ENCODE data around the gene RALGAPA2. TPM values are rescaled to one million over a fixed set of nuclear protein-coding genes. Genes with fewer than 3 reads are reported as not detected.

Gene RALGAPA2
- total RNA-seq, 1 donor from 2014 or later, result 73.8 TPM

DNA sequence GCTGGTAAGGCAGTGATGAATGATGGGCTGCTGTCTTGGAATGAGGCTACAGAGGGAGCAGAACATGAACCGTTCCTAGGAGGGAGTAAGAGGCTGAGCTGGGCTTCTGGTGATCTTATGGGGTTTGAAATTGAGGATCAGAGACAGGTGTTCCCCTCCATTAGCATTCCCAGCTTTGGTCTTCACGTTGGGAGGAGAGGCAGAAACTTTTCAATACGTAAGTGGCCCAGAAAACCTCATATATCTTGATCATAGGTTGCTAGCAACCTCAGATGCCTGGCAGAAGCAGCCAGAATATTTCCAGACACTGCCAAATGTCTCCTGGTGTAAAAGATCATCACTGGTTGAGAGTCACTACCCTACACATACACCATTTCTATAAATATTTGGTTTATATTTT, 177.4 kb downstream of the RALGAPA2 start:
- H3K27me3 ChIP-seq (ENCODE audit: low read depth), result no peaks in the 10 kb centered on the region
- no peak overlapping the region for H3K4me3 ChIP-seq
- TF ChIP-seq, protein P1, sequence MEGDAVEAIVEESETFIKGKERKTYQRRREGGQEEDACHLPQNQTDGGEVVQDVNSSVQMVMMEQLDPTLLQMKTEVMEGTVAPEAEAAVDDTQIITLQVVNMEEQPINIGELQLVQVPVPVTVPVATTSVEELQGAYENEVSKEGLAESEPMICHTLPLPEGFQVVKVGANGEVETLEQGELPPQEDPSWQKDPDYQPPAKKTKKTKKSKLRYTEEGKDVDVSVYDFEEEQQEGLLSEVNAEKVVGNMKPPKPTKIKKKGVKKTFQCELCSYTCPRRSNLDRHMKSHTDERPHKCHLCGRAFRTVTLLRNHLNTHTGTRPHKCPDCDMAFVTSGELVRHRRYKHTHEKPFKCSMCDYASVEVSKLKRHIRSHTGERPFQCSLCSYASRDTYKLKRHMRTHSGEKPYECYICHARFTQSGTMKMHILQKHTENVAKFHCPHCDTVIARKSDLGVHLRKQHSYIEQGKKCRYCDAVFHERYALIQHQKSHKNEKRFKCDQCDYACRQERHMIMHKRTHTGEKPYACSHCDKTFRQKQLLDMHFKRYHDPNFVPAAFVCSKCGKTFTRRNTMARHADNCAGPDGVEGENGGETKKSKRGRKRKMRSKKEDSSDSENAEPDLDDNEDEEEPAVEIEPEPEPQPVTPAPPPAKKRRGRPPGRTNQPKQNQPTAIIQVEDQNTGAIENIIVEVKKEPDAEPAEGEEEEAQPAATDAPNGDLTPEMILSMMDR (IDR thresholded peaks at IDR 0.05), result no peak
- H3K4me1 ChIP-seq, result no peaks in the 10 kb centered on the region
- H3K36me3 ChIP-seq, result peaks cover 50% of the 10 kb centered on the region
- intact Hi-C loops (cut with DNase I), result no loop called here
- H3K27ac ChIP-seq, result no peak overlapping the region
- no peaks in the 10 kb centered on the region for H3K9me3 ChIP-seq
- DNase-seq (no peak), ATAC-seq (no peak)

DNA sequence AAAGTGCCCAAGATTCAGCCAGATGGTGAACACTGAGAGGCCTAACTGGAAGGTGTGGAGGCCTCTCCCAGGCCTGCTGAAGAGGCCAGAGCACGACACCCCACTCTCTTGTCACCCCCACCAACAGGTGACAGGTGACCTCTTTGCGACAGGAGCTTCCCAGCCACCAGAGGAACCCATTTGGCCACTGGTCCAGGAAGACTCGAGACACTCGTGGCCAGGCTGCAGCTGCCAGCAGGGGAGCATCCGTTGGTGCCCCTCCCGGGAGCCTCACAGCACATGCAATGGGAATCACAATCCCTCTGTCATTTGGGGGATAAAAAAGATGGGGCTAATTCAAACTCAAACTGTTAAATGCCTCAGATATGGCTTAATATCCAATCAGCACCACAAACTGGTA, 181.2 kb downstream of the RALGAPA2 start:
- H3K27ac ChIP-seq, result no peak overlapping the region
- TF ChIP-seq, protein P1 (IDR thresholded peaks at IDR 0.05), result no peak
- H3K36me3 ChIP-seq, result peaks cover 60% of the 10 kb centered on the region
- intact Hi-C loops (cut with DNase I), result no loop called here
- no peak for ATAC-seq
- H3K4me3 ChIP-seq, result no peak overlapping the region
- H3K9me3 ChIP-seq, result no peaks in the 10 kb centered on the region
- no peaks in the 10 kb centered on the region for H3K27me3 ChIP-seq (ENCODE audit: low read depth)
- no peaks in the 10 kb centered on the region for H3K4me1 ChIP-seq
- DNase-seq, result no peak

- DNase-seq (no peak), ATAC-seq (peak in 1 of 2 donors; percentile 25)
- H3K27ac ChIP-seq, result no peak overlapping the region
- no peak overlapping the region for H3K4me3 ChIP-seq
- H3K4me1 ChIP-seq, result no peaks in the 10 kb centered on the region
- no peaks in the 10 kb centered on the region for H3K27me3 ChIP-seq (ENCODE audit: low read depth)
- peaks cover 64% of the 10 kb centered on the region for H3K36me3 ChIP-seq
- H3K9me3 ChIP-seq, result no peaks in the 10 kb centered on the region
- TF ChIP-seq, protein P1 (IDR thresholded peaks at IDR 0.05), result no peak
- intact Hi-C loops (cut with DNase I), result no loop called here
Measured at GRCh38 chr20:20530428-20531151, 181.9 kb downstream of the RALGAPA2 start.

DNA sequence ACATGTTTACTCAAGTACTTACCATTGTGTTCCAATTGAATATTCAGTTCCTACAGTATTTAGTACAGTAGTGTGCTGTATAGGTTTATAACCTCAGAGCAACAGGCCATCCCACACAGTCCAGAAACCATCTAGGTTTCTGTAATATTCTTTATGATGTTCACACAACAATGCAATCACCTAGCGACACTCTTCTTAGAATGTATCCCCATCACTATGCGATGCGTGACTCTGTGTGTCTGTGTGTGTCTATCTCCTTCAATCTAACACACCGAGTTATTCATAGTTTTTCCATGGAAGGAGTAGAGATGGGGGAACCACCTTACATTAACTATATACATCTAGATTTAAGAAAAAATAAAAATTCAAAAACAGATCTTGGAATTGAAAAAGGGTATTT, 182.8 kb downstream of the RALGAPA2 start:
- no peak for ATAC-seq
- Histone ChIP-seq H3K4me1 (no peaks in the 10 kb centered on the region), H3K4me3 (no peak overlapping the region), H3K27me3 (ENCODE audit: low read depth) (no peaks in the 10 kb centered on the region), H3K27ac (no peak overlapping the region), H3K36me3 (peaks cover 62% of the 10 kb centered on the region), H3K9me3 (no peaks in the 10 kb centered on the region)
- intact Hi-C loops (cut with DNase I), result no loop called here
- TF ChIP-seq, protein P1 (IDR thresholded peaks at IDR 0.05), result no peak
- DNase-seq, result no peak

- ATAC-seq, result no peak
- Histone ChIP-seq H3K27me3 (ENCODE audit: low read depth) (no peaks in the 10 kb centered on the region), H3K4me3 (no peak overlapping the region), H3K4me1 (no peaks in the 10 kb centered on the region), H3K9me3 (no peaks in the 10 kb centered on the region), H3K27ac (no peak overlapping the region), H3K36me3 (peaks cover 64% of the 10 kb centered on the region)
- intact Hi-C loops (cut with DNase I), result no loop called here
- TF ChIP-seq, protein P1 (IDR thresholded peaks at IDR 0.05), result no peak
- no peak for DNase-seq
Measured at GRCh38 chr20:20528861-20529260, 183.6 kb downstream of the RALGAPA2 start.
